ENCODE data around the gene FAM168B.

FAM168B gene

GRCh38 chr2:131104487-131105155 is 11.4 kb upstream of the FAM168B start:
- peak overlapping the region; percentile 32 to 97 for H3K4me3 ChIP-seq (replicated peaks in 1 of 2; ENCODE audit: low read depth in 2 of 2, low read length in 2 of 2)
- no peak for TF ChIP-seq CTCF (IDR thresholded peaks at IDR 0.05; ENCODE audit: low read depth, low read length)
- DNase-seq (ENCODE audit: low read depth in 2 of 2), result peak; percentile 44 to 86

DNA sequence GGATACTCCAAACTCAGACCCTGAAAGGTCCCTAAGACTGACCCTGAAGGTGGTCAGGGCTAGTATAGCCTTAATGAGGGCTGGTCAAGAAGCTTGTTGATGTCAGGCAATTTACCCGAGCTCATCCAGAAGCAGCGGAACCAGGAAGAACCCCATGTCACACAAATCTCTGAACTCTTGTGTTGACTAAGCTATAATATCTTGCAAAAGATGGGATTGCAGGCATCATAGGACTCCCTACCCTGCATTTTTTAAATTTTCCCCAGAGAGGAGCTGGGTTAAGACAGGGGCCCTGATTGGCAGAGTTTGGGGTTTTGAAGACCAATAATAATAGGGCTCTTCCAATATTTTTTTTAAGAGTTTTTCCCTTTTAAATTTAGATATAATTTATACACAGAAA is 9.9 kb upstream of the FAM168B start:
- no peak for TF ChIP-seq CTCF (IDR thresholded peaks at IDR 0.05; ENCODE audit: low read depth, low read length)
- DNase-seq (ENCODE audit: low read depth in 2 of 2), result no peak
- no peak overlapping the region for H3K4me3 ChIP-seq (replicated peaks in 1 of 2; ENCODE audit: low read depth in 2 of 2, low read length in 2 of 2)

GRCh38 chr2:131094463-131095281 is 1.4 kb upstream of the FAM168B start:
- no peak overlapping the region for H3K4me3 ChIP-seq (replicated peaks in 1 of 2; ENCODE audit: low read depth in 2 of 2, low read length in 2 of 2)
- TF ChIP-seq CTCF (IDR thresholded peaks at IDR 0.05; ENCODE audit: low read depth, low read length), result no peak
- peak in 1 of 2 donors; percentile 43 for DNase-seq (ENCODE audit: low read depth in 2 of 2)

GRCh38 chr2:131093696-131094462 is 619 bp upstream of the FAM168B start:
- DNase-seq (ENCODE audit: low read depth in 2 of 2), result peak in 1 of 2 donors; percentile 73
- peak overlapping the region; percentile 61 to 68 for H3K4me3 ChIP-seq (replicated peaks in 1 of 2; ENCODE audit: low read depth in 2 of 2, low read length in 2 of 2)
- no peak for TF ChIP-seq CTCF (IDR thresholded peaks at IDR 0.05; ENCODE audit: low read depth, low read length)

- TF ChIP-seq CTCF (IDR thresholded peaks at IDR 0.05; ENCODE audit: low read depth, low read length), result no peak
- DNase-seq (ENCODE audit: low read depth in 2 of 2), result peak in 1 of 2 donors; percentile 12
Measured at GRCh38 chr2:131092458-131093005, 728 bp downstream of the FAM168B start.

GRCh38 chr2:131085646-131086045 is 7.6 kb downstream of the FAM168B start:
- no peak for TF ChIP-seq CTCF (IDR thresholded peaks at IDR 0.05; ENCODE audit: low read depth, low read length)
- H3K4me3 ChIP-seq (replicated peaks in 1 of 2; ENCODE audit: low read depth in 2 of 2, low read length in 2 of 2), result no peak overlapping the region
- no peak for DNase-seq (ENCODE audit: low read depth in 2 of 2)

More at GRCh38 chr2:131092458-131093005, 728 bp downstream of the FAM168B start:
- H3K4me3 ChIP-seq (replicated peaks in 1 of 2; ENCODE audit: low read depth in 2 of 2, low read length in 2 of 2), result peak overlapping the region; percentile 61 to 67

Measured in cardiac fibroblast (primary cell).